Right renal cortex interstitium (tissue), 3 donors: ENCODE data around the gene CIT. TPM values are rescaled to one million over a fixed set of nuclear protein-coding genes. Genes with fewer than 3 reads are reported as not detected.
A peak's percentile ranks its signal among the peaks of the same experiment; 100 is the strongest.

ENCODE experiments used
- DNase-seq, 3 donors: peaks; one replicate each; pipeline ENCODE4 v3.0.0-alpha.2; 2013; ENCODE audit warnings: low read depth in 3 of 3, low spot score in 2 of 3
- polyA plus RNA-seq, 3 donors: library from polyadenylated mRNA; unstranded; fragments of 120-200 nt; gene quantifications; one replicate each; pipeline ENCODE4 v1.2.1, GENCODE V29; 2013; ENCODE audit not compliant: insufficient read length in 3 of 3

Gene CIT
- polyA plus RNA-seq, 3 donors, result 15.0 to 17.5 (median 15.1) TPM

DNA sequence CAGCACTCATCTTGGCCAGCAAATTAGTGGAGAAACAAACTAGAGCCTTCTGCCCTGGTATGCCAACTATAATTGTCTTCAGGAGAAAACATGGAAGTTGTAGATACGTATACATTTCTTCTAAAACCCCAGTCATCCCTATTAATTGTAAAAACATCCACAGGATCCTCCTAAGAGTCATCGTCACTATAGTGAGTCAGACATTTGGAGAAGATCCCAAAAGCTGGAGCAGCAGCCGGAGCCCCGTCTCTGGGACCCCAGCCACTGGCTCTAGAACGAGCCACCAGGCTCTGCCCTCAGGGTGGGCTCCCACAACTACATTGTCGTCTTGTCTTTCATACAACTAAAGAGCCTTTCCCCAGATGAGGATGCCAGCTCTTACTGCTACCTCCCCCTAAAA is 193.7 kb downstream of the CIT start:
- no peak for DNase-seq

GRCh38 chr12:119682639-119683252 is 194.4 kb downstream of the CIT start:
- DNase-seq, result no peak

- DNase-seq, result no peak
Measured at GRCh38 chr12:119681728-119682638, 195.1 kb downstream of the CIT start.

- DNase-seq, result no peak
Measured at GRCh38 chr12:119681111-119681510, 196.0 kb downstream of the CIT start.

GRCh38 chr12:119679490-119679889 is 197.6 kb downstream of the CIT start:
- no peak for DNase-seq

DNA sequence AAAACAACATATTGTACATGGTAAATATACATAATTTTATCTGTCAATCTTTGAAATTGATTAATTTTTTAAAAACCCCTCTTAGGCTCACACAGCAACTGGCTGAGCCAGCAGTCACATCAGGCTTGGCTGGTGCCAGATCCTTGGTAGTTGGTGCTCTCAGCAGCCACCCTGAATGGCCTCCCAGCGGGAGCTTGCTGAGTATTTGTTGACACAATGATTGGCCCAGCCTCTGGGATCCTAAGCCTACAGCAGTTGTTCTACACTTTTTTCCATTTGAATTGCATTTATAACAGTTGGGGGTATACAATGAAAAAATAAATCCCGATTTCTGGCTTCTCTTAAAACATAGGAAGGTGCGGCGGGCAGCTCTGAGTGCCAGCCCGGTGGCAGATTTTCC is 198.0 kb downstream of the CIT start:
- no peak for DNase-seq

DNA sequence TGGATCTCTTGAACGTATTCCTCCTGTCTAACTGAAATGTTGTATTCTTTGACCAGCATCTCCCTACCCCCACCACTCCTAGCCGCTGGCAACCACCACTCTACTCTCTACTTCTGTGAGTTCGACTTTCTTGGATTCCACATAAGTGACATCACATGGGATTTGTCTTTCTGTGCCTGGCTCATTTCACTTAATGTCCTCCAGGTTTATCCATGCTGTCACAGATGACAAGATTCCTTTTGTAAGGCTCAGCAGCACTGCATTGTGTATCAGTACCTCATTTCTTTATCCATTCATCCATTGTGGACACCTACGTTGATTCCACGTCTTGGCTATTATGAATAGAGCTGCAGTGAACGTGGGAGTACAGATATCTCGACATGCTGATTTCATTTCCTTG is 198.7 kb downstream of the CIT start:
- DNase-seq, result no peak

GRCh38 chr12:119676573-119676972 is 200.5 kb downstream of the CIT start:
- no peak for DNase-seq

GRCh38 chr12:119676022-119676421 is 201.1 kb downstream of the CIT start:
- no peak for DNase-seq

DNA sequence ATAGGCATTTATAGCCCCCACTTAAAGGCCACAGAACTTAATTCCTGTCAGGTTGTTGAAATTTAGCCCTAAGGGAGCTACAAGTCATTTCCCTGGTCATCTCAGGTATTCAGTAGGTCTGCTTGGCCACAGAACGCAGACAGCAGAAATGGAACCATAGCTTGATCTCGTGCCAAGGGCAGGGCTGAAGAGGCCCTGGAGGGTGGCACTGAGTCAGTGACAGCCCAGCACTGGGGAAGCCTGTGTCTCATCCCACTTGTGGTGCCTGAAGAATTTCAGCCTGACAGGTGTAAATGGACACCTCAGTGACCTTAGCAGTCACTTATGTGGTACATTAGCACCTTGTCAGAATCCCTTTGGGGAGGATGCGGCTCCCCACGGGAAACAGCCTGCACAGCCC is 202.6 kb downstream of the CIT start:
- no peak for DNase-seq

DNA sequence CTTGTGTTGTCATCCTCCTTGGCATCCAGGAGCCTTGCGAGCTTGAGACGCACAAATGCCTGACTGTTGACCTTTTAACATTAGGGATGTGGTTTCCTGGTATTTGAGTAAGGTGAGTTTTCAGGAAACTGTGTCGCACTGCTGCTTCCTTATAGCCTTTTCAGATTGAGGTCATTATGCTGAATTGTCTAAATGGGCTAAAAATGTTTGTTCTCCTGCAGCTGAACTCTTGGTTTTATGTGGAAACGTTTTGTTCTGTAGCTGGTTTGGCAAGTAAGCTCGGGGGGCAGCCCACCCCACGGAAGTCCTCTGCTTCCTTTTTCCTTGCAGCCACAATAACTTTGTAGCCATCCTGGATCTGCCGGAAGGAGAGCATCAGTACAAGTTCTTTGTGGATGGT is 203.5 kb downstream of the CIT start:
- DNase-seq, result no peak

DNA sequence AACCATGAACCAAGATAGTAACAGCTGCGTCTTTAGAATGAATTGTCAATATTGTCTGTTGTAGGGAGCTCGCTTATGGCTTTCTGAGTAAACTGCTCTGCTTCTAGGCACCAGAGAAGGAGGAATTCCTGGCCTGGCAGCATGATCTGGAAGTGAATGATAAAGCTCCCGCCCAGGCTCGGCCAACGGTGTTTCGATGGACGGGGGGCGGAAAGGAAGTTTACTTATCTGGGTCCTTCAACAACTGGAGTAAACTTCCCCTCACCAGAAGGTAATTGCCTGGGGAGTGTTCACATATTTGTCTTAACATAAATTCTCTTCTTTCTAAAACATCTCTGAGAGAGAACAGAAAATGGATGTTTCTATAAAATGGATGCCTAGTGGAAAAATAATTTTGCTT is 204.9 kb downstream of the CIT start:
- no peak for DNase-seq

DNA sequence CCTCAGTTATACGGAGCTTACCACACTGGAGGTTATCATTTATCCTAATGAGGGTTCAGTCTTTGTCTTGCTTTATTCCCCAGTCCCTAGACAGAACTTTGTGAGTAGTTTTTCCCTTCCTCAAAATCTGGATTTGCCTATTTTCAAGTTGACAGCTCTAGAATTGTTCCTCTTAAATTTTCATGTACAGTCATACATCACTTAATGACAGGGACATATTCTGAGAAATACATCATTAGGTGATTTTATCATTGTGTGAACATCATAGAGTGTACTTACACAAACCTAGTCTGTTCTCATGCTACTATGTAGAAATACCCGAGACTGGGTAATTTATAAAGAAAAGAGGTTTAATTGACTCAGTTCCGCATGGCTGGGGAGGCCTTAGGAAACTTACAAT is 206.1 kb downstream of the CIT start:
- no peak for DNase-seq

DNA sequence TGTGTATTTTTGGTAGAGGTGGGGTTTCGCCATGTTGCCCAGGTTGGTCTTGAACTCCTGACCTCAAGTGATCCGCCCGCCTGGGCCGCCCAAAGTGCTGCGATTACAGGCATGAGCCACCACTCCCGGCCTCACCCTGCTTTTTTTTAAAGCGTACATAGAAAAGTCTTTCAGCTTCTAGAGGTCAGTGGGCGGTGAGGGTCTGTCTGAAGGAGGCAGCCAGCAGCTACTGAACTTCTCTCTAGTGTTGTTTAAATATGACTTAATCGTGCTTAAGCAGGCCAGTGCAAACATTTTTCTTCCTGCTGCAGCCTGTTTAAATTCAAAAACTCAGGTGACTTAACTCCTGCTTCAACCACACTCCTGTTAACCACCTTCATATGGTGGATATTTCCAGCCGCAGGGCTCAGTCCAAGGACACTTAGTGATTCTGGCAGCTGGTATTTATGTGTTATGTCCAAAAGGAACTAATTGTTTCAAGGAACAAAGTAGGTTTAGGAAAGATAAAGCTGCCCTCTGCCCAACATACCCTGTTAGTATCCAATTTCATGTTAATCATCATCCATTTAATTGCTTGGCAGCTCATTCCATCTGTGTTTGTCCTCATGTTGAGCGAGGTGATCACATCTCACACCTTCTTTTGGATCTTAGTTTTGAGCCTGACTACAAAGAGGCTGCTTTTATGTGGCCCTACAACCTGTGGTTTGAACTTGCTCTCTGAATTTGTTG is 207.2 kb downstream of the CIT start:
- no peak for DNase-seq

DNA sequence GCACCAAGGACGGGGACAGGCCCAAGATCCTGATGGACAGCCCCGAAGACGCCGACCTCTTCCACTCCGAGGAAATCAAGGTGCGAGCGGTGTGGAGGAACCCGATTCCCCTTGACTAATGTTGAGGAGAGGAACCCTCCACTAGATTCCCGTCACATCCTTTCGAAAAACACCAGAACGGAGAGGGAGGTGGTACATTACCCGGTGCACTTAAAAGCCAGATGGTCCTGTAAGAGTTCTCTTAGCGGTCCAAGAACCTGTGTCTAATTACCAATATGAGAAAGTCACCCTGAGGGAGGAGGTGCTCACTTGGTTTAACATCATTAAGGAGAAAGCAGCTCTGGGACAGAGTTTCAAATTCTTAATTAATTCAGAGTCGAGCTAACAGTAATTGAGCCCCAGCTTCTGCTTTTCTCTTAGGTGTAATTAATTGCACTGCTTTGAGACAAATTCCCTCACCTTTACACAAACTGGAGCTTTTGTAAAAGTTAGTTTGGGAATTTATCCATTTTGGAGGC is 208.7 kb downstream of the CIT start:
- DNase-seq, result no peak

DNA sequence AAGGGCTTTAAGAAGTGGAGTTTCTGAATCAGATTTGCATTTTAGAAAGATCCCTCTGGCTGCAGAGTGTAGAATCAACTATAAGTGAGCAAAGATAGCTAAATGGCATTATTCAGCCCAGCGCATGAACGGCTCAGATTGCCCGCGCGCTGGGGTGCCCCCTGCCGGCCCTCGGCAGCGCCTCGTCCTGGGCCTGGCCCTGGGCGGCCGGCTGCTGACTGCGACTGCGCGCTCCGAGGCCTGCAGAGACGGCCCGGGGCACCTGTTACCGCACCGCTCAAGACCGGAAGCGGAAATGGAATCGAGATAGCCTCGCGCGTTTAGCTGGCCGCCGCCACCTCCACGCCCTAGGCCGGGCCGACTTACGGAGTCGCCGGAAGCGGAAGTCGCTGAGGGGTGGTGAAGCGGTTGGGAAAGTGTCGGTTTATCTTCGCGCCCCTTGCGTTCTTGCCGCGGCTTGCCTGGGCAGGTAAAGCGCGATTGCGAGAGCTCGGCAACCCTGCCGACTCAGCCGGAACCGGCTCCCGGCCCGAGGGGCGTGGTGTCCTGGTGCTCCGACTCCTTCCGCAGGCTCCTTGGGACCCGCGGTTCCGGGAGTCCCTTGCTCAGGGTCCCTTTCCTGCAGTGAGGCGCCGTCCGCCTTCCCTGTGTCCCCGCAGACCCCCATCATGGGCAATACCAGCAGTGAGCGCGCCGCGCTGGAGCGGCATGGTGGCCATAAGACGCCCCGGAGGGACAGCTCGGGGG is 209.4 kb downstream of the CIT start, which contains the start of gene PRKAB1:
Gene PRKAB1, plus strand, starts transcription at position 557 of the 747 bp plus-strand sequence. Its CDS starts 112 bp downstream, at position 669.
- DNase-seq, result peak; percentile 83 to 93 (median 89)

- DNase-seq, result no peak
Measured at GRCh38 chr12:119666900-119667576, 210.1 kb downstream of the CIT start.

GRCh38 chr12:119666226-119666795 is 210.8 kb downstream of the CIT start:
- DNase-seq, result no peak

DNA sequence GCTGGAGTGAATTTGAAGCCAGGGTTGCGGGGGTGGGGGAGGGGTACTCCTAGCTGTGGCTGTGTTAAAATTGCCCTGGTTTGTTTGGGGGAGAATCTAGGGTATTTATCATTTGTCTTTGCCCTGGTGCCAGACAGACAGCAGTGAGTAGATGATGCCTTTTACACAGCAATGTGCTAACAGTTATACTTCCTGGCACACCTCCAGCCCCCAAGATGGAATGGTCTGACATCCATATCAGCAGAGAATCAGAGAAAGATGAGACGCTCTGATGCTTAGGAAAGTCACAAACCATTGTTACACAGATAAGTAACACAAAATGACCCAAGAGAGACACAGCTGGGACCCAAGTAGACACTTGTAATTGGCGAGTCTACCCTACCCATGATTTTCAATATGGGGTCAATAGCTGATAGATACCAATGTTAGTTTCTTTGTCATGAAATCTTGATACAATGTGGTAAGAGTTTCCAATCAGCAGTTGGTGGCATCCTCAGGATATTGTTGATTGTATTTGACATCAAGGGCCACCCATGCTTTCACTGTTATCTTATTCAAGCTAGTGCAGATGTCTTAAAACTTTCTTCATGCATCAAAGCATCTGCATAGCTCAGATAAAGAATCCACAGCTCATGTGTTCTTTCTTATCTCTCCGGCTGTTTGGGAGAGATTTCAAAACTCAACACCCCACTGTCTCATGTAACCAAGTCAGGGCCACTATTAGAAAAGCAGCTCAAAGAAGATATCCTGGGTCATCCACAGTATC is 211.8 kb downstream of the CIT start:
- DNase-seq, result no peak
